Astrocyte (in vitro differentiated cells and primary cell): ENCODE results near the gene LRBA.
"Not testable (repeated sequence)": the region's sequence is repeated elsewhere in the genome, so short reads cannot be mapped to it uniquely, and the experiment has no call there.

Experiments
- EZH2 ChIP-seq: IDR thresholded peaks from 2 replicates; pipeline ENCODE4 v1.6.1; 2012; ENCODE audit warnings: mild to moderate bottlenecking, low read length, inconsistent platforms; ENCODE audit not compliant: insufficient read depth
- TF ChIP-seq, protein P1 (sequence below): IDR thresholded peaks from 2 replicates; pipeline ENCODE4 v1.5.1; 2011; ENCODE audit warnings: low read depth, mild to moderate bottlenecking, inconsistent platforms, low read length, moderate library complexity; ENCODE audit not compliant: insufficient read depth

DNA sequence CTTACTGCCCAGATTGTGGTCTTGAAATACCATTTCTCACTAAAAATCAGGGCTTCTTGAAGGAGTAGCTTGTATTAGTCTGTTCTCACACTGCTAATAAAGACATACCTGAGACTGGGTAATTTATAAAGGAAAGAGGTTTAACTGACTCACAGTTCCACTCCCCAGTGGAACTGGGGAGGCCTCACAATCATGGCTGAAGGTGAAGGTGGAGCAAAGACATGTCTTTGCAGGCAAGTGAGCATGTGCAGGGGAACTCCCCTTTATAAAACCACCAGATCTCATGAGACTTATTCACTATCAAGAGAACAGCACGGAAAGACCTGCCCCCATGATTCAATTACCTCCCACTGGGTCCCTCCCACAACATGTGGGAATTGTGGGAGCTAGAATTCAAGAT lies 58.0 kb downstream of the LRBA start:
- TF ChIP-seq, protein P1, sequence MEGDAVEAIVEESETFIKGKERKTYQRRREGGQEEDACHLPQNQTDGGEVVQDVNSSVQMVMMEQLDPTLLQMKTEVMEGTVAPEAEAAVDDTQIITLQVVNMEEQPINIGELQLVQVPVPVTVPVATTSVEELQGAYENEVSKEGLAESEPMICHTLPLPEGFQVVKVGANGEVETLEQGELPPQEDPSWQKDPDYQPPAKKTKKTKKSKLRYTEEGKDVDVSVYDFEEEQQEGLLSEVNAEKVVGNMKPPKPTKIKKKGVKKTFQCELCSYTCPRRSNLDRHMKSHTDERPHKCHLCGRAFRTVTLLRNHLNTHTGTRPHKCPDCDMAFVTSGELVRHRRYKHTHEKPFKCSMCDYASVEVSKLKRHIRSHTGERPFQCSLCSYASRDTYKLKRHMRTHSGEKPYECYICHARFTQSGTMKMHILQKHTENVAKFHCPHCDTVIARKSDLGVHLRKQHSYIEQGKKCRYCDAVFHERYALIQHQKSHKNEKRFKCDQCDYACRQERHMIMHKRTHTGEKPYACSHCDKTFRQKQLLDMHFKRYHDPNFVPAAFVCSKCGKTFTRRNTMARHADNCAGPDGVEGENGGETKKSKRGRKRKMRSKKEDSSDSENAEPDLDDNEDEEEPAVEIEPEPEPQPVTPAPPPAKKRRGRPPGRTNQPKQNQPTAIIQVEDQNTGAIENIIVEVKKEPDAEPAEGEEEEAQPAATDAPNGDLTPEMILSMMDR, result not testable (repeated sequence)
- TF ChIP-seq EZH2, result not testable (repeated sequence)
